ENCODE measurements around the gene PPP2R3A. TPM values are rescaled to one million over a fixed set of nuclear protein-coding genes. Genes with fewer than 3 reads are reported as not detected.

PPP2R3A gene
- total and polyA plus RNA-seq, 2 donors (not counting 3 experiments of a cell fraction or from before 2014, with no cell fraction given): 3.3 to 14.6 TPM

DNA sequence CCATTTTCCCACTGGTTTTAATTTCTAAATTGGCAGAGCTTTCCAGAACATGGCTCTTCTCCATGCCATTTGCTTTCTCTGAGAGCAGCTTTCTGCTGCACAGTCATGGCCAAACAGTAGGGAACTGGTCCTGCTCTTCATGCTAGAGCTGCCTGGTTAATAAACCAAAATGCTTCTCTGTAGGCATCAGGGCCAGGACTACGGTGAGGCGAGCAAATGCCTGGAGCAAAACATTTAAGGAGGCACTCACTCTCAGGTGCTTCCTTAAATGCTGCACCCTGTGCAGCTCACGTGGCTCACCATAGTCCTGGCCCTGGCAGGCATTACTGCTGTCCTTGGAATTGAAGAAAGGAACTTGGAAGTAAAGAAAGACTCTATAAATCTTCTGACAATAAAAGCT, 48.5 kb upstream of the PPP2R3A start:
- POLR2A ChIA-PET: no interaction called here
- dilution Hi-C loops (cut with MboI; ENCODE audit: extremely low pct_ligation_motif_present, low sequenced_read_pairs): no loop called here
- no peaks in the 10 kb centered on the region for H3K9me3 ChIP-seq (replicated peaks; ENCODE audit: control insufficient read depth, insufficient read depth, low read length)

DNA sequence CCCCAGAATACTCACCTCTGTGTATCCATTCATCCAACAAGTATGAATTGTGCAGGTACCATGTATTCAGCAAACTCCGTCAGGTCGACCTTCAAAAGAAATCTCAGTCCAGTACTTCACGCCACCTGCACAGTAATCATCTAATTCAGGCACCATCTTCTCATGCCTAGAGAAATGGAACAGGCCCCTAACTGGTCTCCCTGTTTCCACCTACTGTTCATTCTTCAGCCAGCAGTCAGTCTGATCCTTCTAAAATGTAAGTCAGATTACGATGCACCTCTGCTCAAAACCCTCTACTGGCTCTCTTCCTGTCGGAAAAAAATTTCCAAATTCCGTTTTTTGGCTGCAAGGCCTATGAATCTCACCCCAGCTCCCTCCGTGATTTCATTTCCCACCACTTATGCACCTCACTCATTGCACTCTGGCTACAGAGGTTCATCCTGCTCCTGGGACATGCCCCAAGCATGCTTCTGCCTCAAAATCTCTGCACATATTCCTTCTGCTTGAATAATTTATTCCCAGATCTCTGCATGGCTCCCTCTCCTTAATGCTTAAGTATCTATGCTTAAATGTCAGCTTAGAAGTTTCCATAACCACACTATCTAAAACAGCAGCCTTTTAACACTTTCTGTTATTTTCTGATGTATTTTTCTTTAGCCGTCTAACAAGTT, 47.5 kb upstream of the PPP2R3A start:
- Histone ChIP-seq H3K27me3 (ENCODE audit: control insufficient read depth in 2 of 2, insufficient read depth in 2 of 2, low read length in 2 of 2) (peaks cover 0 to 4% of the 10 kb centered on the region in 2 experiments), H3K4me1 (ENCODE audit: control insufficient read depth, extremely low read depth, insufficient read depth, low read length) (no peaks in the 10 kb centered on the region), H3K36me3 (ENCODE audit: control insufficient read depth in 2 of 2, extremely low read depth in 1 of 2, insufficient read depth in 2 of 2, low read length in 2 of 2) (no peaks in the 10 kb centered on the region), H3K9me3 (replicated peaks; ENCODE audit: control insufficient read depth, insufficient read depth, low read length) (no peaks in the 10 kb centered on the region), H4K20me1 (replicated peaks; ENCODE audit: control insufficient read depth, extremely low read depth, insufficient read depth, low read length) (no peaks in the 10 kb centered on the region), H3K27ac (ENCODE audit: insufficient read depth, low read depth, low read length) (no peak overlapping the region), H3K79me2 (ENCODE audit: control insufficient read depth, insufficient read depth, low read length) (no peaks in the 10 kb centered on the region), H3K4me3 (replicated peaks in 1 of 3; ENCODE audit: insufficient read depth in 1 of 3, low read depth in 1 of 3, low read length in 3 of 3) (no peak overlapping the region), H3K9ac (replicated peaks; ENCODE audit: extremely low read depth, insufficient read depth, low read length) (no peak overlapping the region), H3K4me2 (ENCODE audit: insufficient read depth, low read length) (no peak overlapping the region), H3K9me1 (replicated peaks; ENCODE audit: control insufficient read depth, extremely low read depth, insufficient read depth, low read length) (no peaks in the 10 kb centered on the region), H2AFZ (ENCODE audit: low read depth, low read length) (no peak overlapping the region)
- BruUV-seq (replicated peaks): no TSS peak
- no peak for DNase-seq (ENCODE audit: low read depth, low spot score)
- FAIRE-seq: no peak
- POLR2A ChIA-PET: no interaction called here
- dilution Hi-C loops (cut with MboI; ENCODE audit: extremely low pct_ligation_motif_present, low sequenced_read_pairs) (no loop called here), intact Hi-C loops (cut with micrococcal nuclease) (loop anchor here (1.0 kb wide), 1 partner anchor 124 kb away; no protein-coding TSS in a partner anchor)
- TF ChIP-seq FOS (IDR thresholded peaks at IDR 0.05; ENCODE audit: borderline replicate concordance, insufficient read depth, low read length): no peak
- no peak for TF ChIP-seq POLR2AphosphoS5 (IDR thresholded peaks at IDR 0.05; ENCODE audit: insufficient read depth, low read depth, low read length)
- no peak for TF ChIP-seq EZH2 (IDR thresholded peaks at IDR 0.05; ENCODE audit: borderline replicate concordance, low read depth, low read length, severe bottlenecking)
- TF ChIP-seq, protein P1, sequence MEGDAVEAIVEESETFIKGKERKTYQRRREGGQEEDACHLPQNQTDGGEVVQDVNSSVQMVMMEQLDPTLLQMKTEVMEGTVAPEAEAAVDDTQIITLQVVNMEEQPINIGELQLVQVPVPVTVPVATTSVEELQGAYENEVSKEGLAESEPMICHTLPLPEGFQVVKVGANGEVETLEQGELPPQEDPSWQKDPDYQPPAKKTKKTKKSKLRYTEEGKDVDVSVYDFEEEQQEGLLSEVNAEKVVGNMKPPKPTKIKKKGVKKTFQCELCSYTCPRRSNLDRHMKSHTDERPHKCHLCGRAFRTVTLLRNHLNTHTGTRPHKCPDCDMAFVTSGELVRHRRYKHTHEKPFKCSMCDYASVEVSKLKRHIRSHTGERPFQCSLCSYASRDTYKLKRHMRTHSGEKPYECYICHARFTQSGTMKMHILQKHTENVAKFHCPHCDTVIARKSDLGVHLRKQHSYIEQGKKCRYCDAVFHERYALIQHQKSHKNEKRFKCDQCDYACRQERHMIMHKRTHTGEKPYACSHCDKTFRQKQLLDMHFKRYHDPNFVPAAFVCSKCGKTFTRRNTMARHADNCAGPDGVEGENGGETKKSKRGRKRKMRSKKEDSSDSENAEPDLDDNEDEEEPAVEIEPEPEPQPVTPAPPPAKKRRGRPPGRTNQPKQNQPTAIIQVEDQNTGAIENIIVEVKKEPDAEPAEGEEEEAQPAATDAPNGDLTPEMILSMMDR (IDR thresholded peaks at IDR 0.05; ENCODE audit: extremely low read depth in 1 of 2, insufficient read depth in 1 of 2, low read depth in 1 of 2, low read length in 2 of 2): no peak
- no peak for TF ChIP-seq POLR2A (IDR thresholded peaks at IDR 0.05; ENCODE audit: low read depth, low read length)
- no peak for TF ChIP-seq MYC (IDR thresholded peaks at IDR 0.05; ENCODE audit: low read depth, low read length)
- no peak for TF ChIP-seq GATA2 (IDR thresholded peaks at IDR 0.05; ENCODE audit: insufficient read depth, insufficient read length, low read depth, low read length)
- no peak for TF ChIP-seq JUN (IDR thresholded peaks at IDR 0.05; ENCODE audit: borderline replicate concordance, insufficient read depth, insufficient read length, low read depth)
- TF ChIP-seq, protein P2, sequence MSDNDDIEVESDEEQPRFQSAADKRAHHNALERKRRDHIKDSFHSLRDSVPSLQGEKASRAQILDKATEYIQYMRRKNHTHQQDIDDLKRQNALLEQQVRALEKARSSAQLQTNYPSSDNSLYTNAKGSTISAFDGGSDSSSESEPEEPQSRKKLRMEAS (IDR thresholded peaks at IDR 0.05; ENCODE audit: insufficient read depth, insufficient read length): no peak
- CTCF ChIA-PET: interaction anchor here (17.9 kb wide), 1 partner anchor 123 kb away, joined by 280 read pairs; no protein-coding TSS in a partner anchor

More for the DNA sequence above, 48.5 kb upstream of the PPP2R3A start:
- Histone ChIP-seq H3K9me1 (replicated peaks; ENCODE audit: control insufficient read depth, extremely low read depth, insufficient read depth, low read length) (no peaks in the 10 kb centered on the region), H3K79me2 (ENCODE audit: control insufficient read depth, insufficient read depth, low read length) (no peaks in the 10 kb centered on the region), H3K4me3 (replicated peaks in 1 of 3; ENCODE audit: insufficient read depth in 1 of 3, low read depth in 1 of 3, low read length in 3 of 3) (no peak overlapping the region), H3K27me3 (ENCODE audit: control insufficient read depth in 2 of 2, insufficient read depth in 2 of 2, low read length in 2 of 2) (peaks cover 0 to 4% of the 10 kb centered on the region in 2 experiments), H3K9ac (replicated peaks; ENCODE audit: extremely low read depth, insufficient read depth, low read length) (no peak overlapping the region), H3K4me2 (ENCODE audit: insufficient read depth, low read length) (no peak overlapping the region), H3K36me3 (ENCODE audit: control insufficient read depth in 2 of 2, extremely low read depth in 1 of 2, insufficient read depth in 2 of 2, low read length in 2 of 2) (no peaks in the 10 kb centered on the region), H3K4me1 (ENCODE audit: control insufficient read depth, extremely low read depth, insufficient read depth, low read length) (no peaks in the 10 kb centered on the region), H2AFZ (ENCODE audit: low read depth, low read length) (no peak overlapping the region), H4K20me1 (replicated peaks; ENCODE audit: control insufficient read depth, extremely low read depth, insufficient read depth, low read length) (no peaks in the 10 kb centered on the region), H3K27ac (ENCODE audit: insufficient read depth, low read depth, low read length) (no peak overlapping the region)
- intact Hi-C loops (cut with micrococcal nuclease): no loop called here
- no TSS peak for BruUV-seq (replicated peaks)
- FAIRE-seq (no peak), DNase-seq (ENCODE audit: low read depth, low spot score) (no peak)
- no peak for TF ChIP-seq GATA2 (IDR thresholded peaks at IDR 0.05; ENCODE audit: insufficient read depth, insufficient read length, low read depth, low read length)
- no peak for TF ChIP-seq POLR2AphosphoS5 (IDR thresholded peaks at IDR 0.05; ENCODE audit: insufficient read depth, low read depth, low read length)
- no peak for TF ChIP-seq EZH2 (IDR thresholded peaks at IDR 0.05; ENCODE audit: borderline replicate concordance, low read depth, low read length, severe bottlenecking)
- CTCF ChIA-PET: interaction anchor here (1.8 to 17.9 kb wide), 2 partner anchors 10 to 124 kb away, joined by 3 to 280 read pairs; no protein-coding TSS in a partner anchor

Measured in endothelial cell of umbilical vein (primary cell).